ENCODE data around the gene SRM.
A peak's percentile ranks its signal among the peaks of the same experiment; 100 is the strongest.
"Not testable (repeated sequence)": the region's sequence is repeated elsewhere in the genome, so short reads cannot be mapped to it uniquely, and the experiment has no call there.

Gene SRM

DNA sequence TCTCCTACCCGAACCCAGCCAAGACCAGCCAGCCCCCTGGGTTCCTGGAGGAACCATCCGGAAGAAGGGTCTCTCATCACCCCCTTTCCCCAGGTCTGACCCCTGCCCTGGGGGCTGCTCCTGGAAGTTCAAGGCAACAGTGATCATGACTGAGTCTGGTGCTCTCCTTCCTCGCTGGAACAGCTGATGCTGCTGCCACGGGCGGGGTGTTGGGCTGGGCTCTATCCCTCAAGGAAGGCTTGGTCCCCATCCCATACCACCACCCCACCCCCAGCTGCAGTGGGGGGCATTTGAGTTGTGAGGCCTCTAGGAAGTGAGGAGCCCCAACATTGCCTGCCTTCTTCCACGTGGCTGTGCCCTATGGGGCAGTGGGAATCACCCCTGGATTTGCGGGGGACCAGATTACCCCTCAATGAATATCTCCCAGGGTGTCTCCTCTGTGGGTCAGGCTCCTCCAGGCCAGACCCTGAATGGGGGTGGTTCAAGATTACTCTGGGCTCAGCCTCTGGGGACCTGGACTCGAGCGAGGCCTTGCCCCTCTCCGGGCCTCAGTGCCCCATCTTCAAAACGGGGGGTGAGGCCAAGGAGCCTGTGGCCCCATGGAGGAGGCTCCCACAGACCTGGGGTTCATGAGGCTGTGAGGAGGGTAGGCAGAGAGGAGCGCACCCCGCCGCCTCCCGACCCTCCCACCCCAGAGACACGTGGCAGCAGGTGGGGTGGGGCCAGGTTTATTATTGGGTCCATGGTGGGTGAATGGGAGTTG is 15.6 kb downstream of the SRM start:
- DNase-seq = no peak

DNA sequence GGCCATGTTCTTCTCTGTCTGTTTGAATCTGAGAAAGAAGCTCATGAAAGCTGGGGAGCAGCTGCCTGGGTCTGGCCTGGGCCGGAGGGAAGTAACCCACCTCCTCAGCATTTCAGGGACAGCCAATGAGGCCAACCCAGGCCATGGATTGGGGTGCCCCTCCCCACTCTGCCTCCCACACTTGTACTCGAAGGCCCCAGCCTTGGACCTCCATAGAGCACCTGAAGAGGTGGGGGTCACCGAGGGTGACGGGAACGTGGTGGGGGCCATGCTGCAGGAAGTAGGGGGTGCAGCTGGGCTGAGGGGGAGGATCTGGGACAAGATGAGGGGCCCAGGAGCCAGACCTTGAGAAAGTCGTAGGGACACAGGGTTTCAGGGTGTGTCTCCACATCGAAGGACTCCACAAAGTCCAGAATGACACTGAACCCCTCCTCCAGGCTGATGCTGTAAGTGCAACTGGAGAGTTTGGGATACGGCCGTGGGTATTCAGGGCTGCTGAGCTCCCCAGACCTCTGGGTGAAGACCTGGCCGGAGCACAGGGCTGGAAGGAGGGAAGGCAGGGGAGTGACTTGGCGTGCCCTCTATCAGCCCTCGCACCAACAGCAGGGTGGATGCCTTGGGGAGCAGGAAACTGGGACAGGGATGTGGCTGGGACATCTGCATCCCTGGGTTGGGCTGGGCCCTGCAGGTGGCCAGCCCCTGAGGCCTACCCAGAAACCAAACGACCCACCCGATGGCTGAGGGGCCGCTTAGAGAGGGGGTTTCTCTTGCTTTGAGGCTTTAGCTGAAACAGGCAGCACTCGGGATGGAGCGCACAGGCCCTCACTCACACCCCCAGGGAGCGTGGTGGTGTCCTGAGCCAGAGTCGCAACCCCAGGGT is 16.6 kb downstream of the SRM start:
- DNase-seq = no peak

DNA sequence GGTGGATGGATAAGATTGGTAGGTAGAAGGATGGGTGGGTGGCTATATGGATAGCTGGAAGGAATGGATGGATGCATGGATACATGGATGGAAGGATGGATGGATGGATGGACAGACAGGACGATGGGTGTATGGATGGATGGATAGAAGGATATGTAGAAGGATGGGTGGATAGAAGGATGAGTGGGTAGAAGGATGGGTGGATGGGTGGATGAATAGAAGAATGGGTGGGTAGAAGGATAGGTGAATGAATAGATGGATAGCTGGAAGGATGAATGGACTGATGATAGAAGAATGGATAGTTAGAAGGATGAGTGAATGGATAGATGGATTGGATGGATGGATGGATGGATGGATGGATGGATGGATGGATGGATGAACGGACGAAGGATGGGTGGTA is 17.8 kb downstream of the SRM start:
- no peak for DNase-seq

DNA sequence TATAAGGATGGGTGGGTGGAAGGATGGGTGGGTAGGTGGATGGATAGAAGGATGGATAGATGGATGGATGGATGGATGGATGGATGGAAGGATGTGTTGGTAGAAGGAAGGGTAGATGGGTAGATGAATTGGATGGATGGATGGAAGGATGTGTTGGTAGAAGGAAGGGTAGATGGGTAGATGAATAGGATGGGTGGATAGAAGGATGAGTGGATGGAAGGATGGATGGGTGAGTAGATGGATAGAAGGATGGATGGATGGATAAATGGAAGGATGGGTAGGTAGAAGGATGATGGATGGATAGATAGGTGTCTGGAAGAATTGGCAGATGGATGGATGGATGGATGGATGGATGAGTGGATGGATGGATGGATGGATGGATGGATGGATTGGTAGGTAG is 18.8 kb downstream of the SRM start:
- no peak for DNase-seq

DNA sequence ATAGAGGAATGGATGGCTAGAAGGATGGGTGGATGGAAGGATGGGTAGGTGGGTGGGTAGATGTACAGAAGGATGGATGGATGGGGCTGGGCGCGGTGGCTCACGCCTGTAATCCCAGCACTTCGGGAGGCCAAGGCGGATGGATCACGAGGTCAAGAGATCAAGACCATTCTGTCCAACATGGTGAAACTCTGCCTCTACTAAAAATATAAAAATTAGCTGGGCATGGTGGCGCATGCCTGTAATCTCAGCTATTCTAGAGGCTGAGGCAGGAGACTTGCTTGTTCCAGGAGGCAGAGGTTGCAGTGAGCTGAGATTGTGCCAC is 19.8 kb downstream of the SRM start:
- DNase-seq = not testable (repeated sequence)

DNA sequence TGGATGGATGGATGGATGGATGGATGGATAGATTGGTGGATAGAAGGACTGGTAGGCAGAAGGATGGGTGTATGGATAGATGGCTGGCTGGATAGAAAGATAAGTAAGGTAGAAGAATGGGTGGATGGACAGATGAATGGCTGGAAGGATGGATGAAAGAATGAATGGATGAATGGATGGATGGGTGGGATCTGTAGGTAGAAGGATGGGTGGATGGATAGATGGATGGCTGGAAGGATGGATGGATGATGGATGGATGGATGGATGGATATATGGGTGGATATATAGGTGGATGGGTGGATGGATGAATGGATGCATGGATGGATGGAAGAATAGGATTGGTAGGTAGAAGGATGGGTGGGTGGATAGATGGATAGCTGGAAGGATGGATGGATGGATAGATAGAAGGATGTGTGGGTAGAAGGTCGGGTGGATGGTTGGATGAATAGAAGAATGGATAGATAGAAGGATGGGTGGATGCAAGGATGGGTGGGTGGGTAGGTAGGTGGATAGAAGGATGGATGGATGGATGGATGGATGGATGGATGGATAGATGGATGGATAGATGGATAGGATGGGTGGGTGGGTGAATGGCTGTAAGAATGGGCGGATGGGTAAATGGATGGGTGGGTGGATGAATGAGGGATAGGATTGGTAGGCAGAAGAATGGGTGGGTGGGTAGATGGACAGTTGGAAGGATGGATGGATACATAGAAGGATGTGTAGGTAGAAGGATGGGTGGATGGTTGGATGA is 20.3 kb downstream of the SRM start:
- no peak for DNase-seq

DNA sequence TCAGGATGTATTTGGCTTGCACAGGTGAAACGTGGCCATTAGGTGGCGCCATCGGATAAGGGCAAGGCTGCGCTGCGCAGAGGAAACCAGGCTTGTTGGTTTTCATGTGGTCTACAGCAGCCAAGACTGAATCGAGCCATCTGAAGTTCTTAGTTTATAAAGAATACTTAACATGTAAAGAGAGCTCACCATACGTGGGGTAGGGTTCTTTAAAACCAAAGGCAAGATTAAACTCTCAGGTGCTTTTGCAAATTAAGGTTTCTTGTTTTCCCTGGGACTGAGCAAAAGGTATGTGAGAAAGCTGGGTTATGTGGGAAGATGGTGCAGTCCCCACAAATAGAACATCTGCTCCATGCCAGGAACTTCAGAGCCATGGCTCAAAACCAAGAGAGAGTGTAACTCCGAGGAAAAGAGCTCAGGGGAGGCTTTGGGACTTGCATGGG is 22.1 kb downstream of the SRM start:
- DNase-seq = peak; percentile 89

DNA sequence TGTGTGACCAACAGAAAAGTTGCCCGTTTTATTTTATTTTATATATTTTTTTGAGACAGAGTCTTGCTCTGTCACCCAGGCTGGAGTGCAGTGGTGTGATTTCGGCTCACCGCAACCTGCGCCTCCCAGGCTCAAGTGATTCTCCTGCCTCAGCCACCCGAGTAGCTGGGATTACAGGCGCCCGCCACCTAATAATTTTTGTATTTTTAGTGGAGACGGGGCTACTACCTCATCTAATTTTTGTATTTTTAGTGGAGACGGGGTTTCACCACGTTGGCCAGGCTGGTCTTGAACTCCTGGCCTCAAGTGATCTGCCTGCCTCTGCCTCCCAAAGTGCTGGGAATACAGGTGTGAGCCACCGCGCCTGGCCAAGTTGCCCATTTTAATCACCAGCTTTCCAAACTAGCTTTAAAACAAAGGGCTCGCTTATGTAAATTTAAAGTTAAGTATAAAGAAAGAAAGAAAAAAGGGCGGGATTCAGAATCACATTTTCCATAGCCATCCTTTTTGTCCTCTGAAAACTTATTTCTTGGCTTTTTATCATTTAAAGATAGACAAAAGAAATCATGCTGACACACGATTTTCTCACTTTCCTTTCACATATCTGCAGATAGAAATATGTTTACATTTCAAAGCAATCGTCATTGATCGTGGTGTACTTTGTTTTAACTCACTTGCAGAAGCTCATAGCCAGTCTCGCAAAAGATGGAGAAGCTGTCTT is 22.6 kb downstream of the SRM start:
- not testable (repeated sequence) for DNase-seq

DNA sequence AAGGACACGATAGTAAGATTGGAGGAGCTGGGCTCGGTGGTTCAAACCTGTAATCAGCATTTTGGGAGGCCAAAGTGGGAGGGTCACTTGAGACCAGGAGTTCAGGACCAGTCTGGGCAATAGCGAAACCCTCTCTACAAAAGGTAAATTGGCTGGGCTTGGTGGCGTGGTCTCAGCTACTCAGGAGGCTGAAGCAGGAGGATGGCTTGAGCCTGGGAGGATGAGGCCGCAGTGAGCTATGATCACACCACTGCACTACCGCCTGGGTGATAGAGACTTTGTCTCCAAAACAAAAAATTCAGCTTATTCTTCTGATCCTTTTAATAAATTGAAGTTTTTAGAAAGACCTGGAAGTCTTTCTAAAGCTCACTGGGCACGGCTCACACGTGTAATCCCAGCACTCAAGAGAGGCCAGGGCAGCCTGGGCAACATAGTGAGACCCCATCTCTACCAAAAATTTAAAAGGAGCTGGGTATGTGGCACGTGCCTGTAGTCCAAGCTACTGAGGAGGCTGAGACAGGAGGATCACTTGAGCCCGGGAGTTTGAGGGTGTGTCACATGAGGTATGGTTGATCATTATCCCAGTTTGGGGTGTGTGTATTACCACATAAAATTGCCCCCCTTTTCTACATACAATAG is 28.1 kb downstream of the SRM start:
- no peak for DNase-seq

DNA sequence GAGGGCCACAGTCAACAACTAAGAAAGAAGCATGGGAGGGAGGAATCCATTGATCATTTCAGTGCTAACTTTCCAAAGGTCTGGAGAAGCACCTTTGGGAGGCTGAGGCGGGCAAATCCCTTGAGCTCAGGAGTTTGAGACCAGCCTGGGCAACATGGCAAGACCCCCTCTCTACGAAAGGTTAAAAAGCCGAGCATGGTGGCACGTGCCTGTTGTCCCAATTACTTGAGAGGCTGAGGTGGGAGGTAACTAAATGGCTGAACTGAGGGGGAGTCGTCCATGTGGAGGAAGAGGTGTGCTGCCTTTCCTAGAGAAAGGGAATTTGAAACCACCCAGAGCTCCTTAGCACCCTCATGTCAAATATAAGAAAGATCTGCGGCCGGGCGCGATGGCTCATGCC is 29.0 kb downstream of the SRM start:
- no peak for DNase-seq

DNA sequence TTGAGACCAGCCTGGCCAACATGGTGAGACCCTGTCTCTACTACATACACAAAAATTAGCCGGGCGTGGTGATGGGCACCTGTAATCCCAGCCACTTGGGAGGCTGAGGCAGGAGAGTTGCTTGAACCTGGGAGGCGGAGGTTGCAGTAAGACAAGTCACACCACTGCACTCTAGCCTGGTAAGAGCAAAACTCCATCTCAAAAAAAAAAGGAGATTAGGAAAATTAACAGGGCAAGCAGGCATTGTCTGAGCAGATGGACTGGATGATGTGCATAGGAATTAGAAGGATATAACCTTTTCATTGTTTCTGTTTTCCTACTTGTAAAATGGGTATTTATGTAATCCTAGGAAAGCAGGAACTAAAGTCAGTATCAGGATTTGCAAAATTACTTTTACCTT is 31.8 kb downstream of the SRM start:
- DNase-seq = no peak

DNA sequence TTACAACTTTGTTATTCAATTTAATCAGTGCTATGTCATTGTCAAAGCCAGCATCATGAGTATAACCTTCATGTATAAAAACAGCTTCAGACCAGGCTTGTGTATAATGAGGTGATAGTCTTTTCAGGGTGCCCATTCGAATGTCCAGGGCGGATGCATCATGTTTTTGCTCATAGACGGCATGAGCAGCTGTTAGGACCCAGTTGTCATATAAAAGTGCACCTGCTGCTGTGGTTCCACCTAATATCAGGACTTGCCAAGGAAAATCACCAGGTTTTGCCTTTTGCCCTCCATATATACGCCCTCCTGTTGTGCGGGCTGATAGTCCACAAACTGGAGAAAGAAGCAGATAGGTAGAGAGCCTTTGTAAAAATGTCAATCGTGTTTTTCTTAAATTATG is 32.5 kb downstream of the SRM start:
- no peak for DNase-seq

DNA sequence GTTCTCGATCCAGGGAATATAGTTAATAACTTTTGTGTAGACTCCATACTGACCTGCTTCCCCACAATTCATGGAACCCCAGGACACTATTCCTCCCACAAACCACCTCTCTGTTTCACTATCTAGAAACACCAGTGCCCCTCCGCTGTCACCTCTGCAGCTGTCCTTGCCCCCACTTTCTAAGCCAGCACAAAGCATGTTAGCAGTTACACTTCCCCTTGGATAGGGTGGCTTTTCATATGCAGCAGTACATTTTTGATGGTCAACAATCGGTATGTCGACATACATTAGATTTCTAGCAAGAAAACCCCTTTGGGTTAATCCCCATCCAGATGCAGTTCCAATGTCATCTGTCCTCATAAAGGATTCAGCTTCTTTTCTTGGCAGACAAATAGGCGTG is 32.9 kb downstream of the SRM start:
- DNase-seq = no peak

DNA sequence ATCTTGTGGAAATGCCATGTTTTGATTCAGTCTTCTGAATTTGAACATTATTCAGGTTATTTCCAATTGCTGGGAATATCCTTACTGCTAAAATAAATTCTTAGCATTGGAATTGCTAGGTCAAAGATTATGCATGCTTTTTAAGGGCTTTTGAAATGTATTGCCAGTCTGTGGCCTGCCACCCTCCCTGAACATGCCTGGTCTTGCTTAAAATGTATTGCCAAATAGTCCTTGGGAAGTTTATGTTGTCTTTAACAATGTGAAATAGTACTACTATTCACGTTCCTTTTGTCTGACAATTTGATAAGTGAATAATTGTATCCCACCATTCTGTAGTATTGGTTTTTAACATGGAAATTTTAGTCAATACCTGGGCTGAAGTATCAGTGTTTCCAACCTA is 33.8 kb downstream of the SRM start:
- no peak for DNase-seq

DNA sequence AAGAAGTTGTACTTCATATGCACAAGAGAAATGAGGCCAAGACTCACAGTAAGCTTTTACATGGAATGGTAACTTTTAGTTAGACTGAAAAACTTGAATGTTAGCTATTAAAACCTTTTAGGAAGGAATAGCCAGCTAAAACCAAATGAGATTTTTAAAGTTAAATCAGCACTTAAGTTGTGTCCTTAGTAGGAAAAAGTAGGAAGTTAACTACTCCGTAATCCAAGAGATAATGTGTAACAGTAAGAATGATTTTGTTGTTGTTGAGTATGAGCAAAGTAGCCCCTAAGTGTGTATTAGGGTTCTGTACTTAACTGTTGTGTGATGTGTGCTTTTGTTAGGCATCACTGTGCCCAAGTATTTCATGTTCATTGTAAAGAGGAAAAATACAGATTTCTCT is 34.2 kb downstream of the SRM start:
- no peak for DNase-seq

DNA sequence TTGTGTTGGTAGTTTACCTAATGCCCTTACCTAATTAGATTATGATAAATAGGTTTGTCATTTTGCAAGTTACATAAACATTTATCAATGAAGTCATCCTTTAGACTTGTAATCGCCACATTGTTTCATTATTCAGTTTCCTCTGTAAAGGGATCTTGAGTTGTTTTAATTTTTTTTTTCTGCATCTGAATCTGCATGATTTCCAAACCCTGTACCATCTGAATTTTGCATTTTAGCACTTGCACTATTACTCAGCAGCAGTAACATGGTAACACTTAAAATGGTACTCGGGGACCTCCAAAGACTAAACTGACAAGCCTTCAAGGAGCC is 35.0 kb downstream of the SRM start:
- DNase-seq = no peak

DNA sequence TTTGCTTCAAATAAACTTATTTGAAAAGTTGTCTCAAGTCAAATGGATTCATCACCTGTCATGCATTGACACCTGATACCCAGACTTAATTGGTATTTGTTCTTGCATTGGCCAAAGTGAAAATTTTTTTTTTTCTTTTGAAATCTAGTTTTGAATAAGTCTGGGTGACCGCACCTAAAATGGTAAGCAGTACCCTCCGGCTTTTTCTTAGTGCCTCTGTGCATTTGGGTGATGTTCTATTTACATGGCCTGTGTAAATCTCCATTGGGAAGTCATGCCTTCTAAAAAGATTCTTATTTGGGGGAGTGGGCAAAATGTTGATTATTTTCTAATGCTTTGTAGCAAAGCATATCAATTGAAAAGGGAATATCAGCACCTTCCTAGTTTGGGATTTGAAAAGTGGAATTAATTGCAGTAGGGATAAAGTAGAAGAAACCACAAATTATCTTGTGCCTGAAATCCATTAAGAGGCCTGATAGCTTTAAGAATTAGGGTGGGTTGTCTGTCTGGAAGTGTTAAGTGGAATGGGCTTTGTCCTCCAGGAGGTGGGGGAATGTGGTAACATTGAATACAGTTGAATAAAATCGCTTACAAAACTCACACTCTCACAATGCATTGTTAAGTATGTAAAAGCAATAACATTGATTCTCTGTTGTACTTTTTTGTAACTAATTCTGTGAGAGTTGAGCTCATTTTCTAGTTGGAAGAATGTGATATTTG is 35.5 kb downstream of the SRM start:
- no peak for DNase-seq

DNA sequence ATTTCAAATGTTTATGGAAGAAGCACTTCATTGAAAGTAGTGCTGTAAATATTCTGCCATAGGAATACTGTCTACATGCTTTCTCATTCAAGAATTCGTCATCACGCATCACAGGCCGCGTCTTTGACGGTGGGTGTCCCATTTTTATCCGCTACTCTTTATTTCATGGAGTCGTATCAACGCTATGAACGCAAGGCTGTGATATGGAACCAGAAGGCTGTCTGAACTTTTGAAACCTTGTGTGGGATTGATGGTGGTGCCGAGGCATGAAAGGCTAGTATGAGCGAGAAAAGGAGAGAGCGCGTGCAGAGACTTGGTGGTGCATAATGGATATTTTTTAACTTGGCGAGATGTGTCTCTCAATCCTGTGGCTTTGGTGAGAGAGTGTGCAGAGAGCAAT is 36.6 kb downstream of the SRM start:
- DNase-seq = no peak

DNA sequence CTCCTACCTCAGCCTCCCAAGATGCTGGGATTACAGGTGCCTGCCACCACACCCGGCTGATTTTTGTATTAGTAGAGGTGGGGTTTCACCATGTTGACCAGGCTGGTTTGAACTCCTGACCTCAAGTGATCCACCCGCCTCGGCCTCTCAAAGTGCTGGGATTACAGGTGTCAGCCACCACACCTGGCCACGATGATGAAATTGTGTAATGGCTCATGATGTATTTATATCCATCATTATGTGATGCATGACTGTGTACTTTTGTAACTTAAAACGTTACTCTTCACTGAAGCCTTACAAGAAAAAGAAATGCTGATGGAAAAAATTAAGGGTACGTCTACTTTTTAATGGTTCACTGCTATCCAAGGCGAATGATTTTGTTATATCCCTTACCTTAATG is 39.8 kb downstream of the SRM start:
- DNase-seq = no peak

DNA sequence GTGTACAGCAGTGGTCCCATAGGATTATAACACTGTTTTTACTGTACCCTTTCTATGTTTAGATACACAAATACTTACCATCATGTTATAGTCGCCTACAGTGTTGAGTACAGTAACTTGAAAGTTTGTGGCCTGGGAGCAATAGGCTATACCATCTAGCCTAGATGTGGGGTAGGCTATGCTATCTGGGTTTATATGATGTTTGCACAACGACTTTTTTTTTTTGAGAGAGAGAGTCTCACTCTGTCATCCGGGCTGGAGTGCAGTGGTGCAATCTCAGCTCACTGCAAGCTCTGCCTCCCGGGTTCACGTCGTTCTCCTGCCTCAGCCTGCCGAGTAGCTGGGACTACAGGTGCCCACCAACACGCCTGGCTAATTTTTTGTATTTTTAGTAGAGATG is 40.5 kb downstream of the SRM start:
- DNase-seq = not testable (repeated sequence)

DNA sequence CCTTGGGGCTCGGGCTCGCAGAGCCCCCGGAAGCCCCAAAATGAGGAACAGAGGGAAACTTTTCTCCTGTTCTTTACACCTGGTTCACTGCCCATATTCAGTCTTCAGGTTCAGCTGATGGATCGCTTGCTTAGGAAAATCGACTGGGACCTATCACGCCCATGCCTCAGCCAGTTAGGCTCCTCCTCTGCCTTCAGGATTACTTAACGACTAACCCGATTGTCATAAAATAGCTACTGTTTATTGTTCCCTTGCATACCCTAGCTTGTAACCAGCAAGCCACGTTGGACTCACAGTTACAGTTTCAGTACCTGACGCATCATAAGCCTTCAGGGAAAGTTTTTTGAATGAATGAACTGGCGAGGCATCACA is 46.7 kb downstream of the SRM start:
- DNase-seq = no peak
